ENCODE results near the gene TNFRSF6B. TPM values are rescaled to one million over a fixed set of nuclear protein-coding genes. Genes with fewer than 3 reads are reported as not detected.

Gene TNFRSF6B
- total RNA-seq, 2 experiments from 2014 or later: 1.0 to 6.6 TPM

GRCh38 chr20:63747622-63748069, 51.2 kb downstream of the TNFRSF6B start:
- Histone ChIP-seq H2AFZ (ENCODE audit: low read length) (peak overlapping the region; percentile 40; the same call in 1 of the 2 replicates), H3K9me3 (ENCODE audit: low read length) (no peaks in the 10 kb centered on the region), H3K36me3 (ENCODE audit: insufficient read depth, low read length) (peaks cover 14% of the 10 kb centered on the region), H4K20me1 (ENCODE audit: insufficient read depth, low read length) (no peaks in the 10 kb centered on the region), H3K79me2 (ENCODE audit: insufficient read depth, low read depth, low read length) (no peaks in the 10 kb centered on the region), H3K4me3 (ENCODE audit: low read depth, low read length, poor library complexity, severe bottlenecking) (no peak overlapping the region), H3K4me2 (ENCODE audit: low read length) (peak overlapping the region; percentile 49), H3K4me1 (ENCODE audit: insufficient read depth, low read length, poor library complexity, severe bottlenecking) (peaks cover 28% of the 10 kb centered on the region), H3K27ac (ENCODE audit: low read depth, low read length, poor library complexity, severe bottlenecking) (peak overlapping the region; percentile 60), H3K9me2 (ENCODE audit: insufficient read depth, low read length) (no peaks in the 10 kb centered on the region)
- ChIA-PET POLR2A (interaction anchor here (1.0 kb wide), 1 partner anchor 11 kb away, joined by 4 read pairs; the partner anchor contains the start of gene LIME1), CTCF (ENCODE audit: unreplicated experiment) (no interaction called here)
- no peak for TF ChIP-seq EZH2phosphoT487 (IDR thresholded peaks at IDR 0.05; ENCODE audit: borderline replicate concordance, low read depth, low read length)
- TF ChIP-seq, protein P1, sequence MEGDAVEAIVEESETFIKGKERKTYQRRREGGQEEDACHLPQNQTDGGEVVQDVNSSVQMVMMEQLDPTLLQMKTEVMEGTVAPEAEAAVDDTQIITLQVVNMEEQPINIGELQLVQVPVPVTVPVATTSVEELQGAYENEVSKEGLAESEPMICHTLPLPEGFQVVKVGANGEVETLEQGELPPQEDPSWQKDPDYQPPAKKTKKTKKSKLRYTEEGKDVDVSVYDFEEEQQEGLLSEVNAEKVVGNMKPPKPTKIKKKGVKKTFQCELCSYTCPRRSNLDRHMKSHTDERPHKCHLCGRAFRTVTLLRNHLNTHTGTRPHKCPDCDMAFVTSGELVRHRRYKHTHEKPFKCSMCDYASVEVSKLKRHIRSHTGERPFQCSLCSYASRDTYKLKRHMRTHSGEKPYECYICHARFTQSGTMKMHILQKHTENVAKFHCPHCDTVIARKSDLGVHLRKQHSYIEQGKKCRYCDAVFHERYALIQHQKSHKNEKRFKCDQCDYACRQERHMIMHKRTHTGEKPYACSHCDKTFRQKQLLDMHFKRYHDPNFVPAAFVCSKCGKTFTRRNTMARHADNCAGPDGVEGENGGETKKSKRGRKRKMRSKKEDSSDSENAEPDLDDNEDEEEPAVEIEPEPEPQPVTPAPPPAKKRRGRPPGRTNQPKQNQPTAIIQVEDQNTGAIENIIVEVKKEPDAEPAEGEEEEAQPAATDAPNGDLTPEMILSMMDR (conservative IDR thresholded peaks at IDR 0.05; ENCODE audit: low read length): no peak
- intact Hi-C loops (cut with micrococcal nuclease; ENCODE audit: unreplicated experiment): loop anchor here (2.0 kb wide), 1 partner anchor 41 kb away; the partner anchor contains the start of gene ARFRP1
- no TSS peak for BruUV-seq (replicated peaks)
- DNase-seq (ENCODE audit: low spot score): peak; percentile 87

Small RNA genes lying within 50 kb of the gene (small RNA-seq; reads per million reads assigned to genes)
- gene LIME1 (not detected), gene TNFRSF6B (not detected)

Other genes starting within 250 kb of the TNFRSF6B start
- not detected in 2 replicates for gene KCNQ2, start 224.0 kb upstream of the TNFRSF6B start, total RNA-seq (2014; rRNA removed; shearing (Covaris generic))
- not detected in 2 replicates for gene KCNQ2, start 224.0 kb upstream of the TNFRSF6B start, total RNA-seq (2022)
- gene EEF1A2, start 197.6 kb upstream of the TNFRSF6B start, total RNA-seq (2014; rRNA removed; shearing (Covaris generic)): 0.22 and 0.36 TPM in 2 replicates
- 0.92 TPM in 1 of 2 replicates, not detected in the other for gene EEF1A2, start 197.6 kb upstream of the TNFRSF6B start, total RNA-seq (2022)
- gene PPDPF, start 175.9 kb upstream of the TNFRSF6B start, total RNA-seq (2014; rRNA removed; shearing (Covaris generic)): 16.5 and 34.9 TPM in 2 replicates
- 117 and 126 TPM in 2 replicates for gene PPDPF, start 175.9 kb upstream of the TNFRSF6B start, total RNA-seq (2022)
- gene PTK6, start 159.3 kb upstream of the TNFRSF6B start, total RNA-seq (2014; rRNA removed; shearing (Covaris generic)): 0.05 and 0.13 TPM in 2 replicates
- 1.8 and 2.0 TPM in 2 replicates for gene PTK6, start 159.3 kb upstream of the TNFRSF6B start, total RNA-seq (2022)
- not detected in 2 replicates for gene SRMS, start 148.9 kb upstream of the TNFRSF6B start, total RNA-seq (2014; rRNA removed; shearing (Covaris generic))
- 0.42 TPM in 1 of 2 replicates, not detected in the other for gene SRMS, start 148.9 kb upstream of the TNFRSF6B start, total RNA-seq (2022)
- gene FNDC11, start 142.5 kb upstream of the TNFRSF6B start, total RNA-seq (2014; rRNA removed; shearing (Covaris generic)): 0.15 and 0.41 TPM in 2 replicates
- gene FNDC11, start 142.5 kb upstream of the TNFRSF6B start, total RNA-seq (2022): 2.1 and 3.0 TPM in 2 replicates
- 3.6 and 6.5 TPM in 2 replicates for gene HELZ2, start 122.4 kb upstream of the TNFRSF6B start, total RNA-seq (2014; rRNA removed; shearing (Covaris generic))
- gene HELZ2, start 122.4 kb upstream of the TNFRSF6B start, total RNA-seq (2022): 8.3 and 8.6 TPM in 2 replicates
- 14.3 and 15.6 TPM in 2 replicates for gene GMEB2, start 69.6 kb upstream of the TNFRSF6B start, total RNA-seq (2014; rRNA removed; shearing (Covaris generic))
- 15.0 and 15.6 TPM in 2 replicates for gene GMEB2, start 69.6 kb upstream of the TNFRSF6B start, total RNA-seq (2022)
- gene STMN3, start 43.2 kb upstream of the TNFRSF6B start, total RNA-seq (2014; rRNA removed; shearing (Covaris generic)): 4.0 and 6.7 TPM in 2 replicates
- 6.7 and 7.5 TPM in 2 replicates for gene STMN3, start 43.2 kb upstream of the TNFRSF6B start, total RNA-seq (2022)
- gene RTEL1, start 38.3 kb upstream of the TNFRSF6B start, total RNA-seq (2014; rRNA removed; shearing (Covaris generic)): 20.0 and 22.5 TPM in 2 replicates
- 47.2 and 55.0 TPM in 2 replicates for gene RTEL1, start 38.3 kb upstream of the TNFRSF6B start, total RNA-seq (2022)
- gene ARFRP1, start 11.3 kb downstream of the TNFRSF6B start, total RNA-seq (2014; rRNA removed; shearing (Covaris generic)): 47.9 and 53.3 TPM in 2 replicates
- 82.1 and 85.6 TPM in 2 replicates for gene ARFRP1, start 11.3 kb downstream of the TNFRSF6B start, total RNA-seq (2022)
- gene ZGPAT, start 11.4 kb downstream of the TNFRSF6B start, total RNA-seq (2014; rRNA removed; shearing (Covaris generic)): 43.1 and 43.9 TPM in 2 replicates
- 50.8 and 55.4 TPM in 2 replicates for gene ZGPAT, start 11.4 kb downstream of the TNFRSF6B start, total RNA-seq (2022)
- gene LIME1, start 40.0 kb downstream of the TNFRSF6B start, total RNA-seq (2014; rRNA removed; shearing (Covaris generic)): 66.3 and 76.4 TPM in 2 replicates
- 67.9 and 75.6 TPM in 2 replicates for gene LIME1, start 40.0 kb downstream of the TNFRSF6B start, total RNA-seq (2022)
- 69.8 and 77.9 TPM in 2 replicates for gene SLC2A4RG, start 43.1 kb downstream of the TNFRSF6B start, total RNA-seq (2014; rRNA removed; shearing (Covaris generic))
- 110 and 113 TPM in 2 replicates for gene SLC2A4RG, start 43.1 kb downstream of the TNFRSF6B start, total RNA-seq (2022)
- 0.57 and 1.3 TPM in 2 replicates for gene ZBTB46, start 134.6 kb downstream of the TNFRSF6B start, total RNA-seq (2014; rRNA removed; shearing (Covaris generic))
- gene ZBTB46, start 134.6 kb downstream of the TNFRSF6B start, total RNA-seq (2022): 0.67 and 1.1 TPM in 2 replicates
- not detected in 2 replicates for gene ABHD16B, start 164.8 kb downstream of the TNFRSF6B start, total RNA-seq (2014; rRNA removed; shearing (Covaris generic))
- 0.29 TPM in 1 of 2 replicates, not detected in the other for gene ABHD16B, start 164.8 kb downstream of the TNFRSF6B start, total RNA-seq (2022)
- 27.2 and 28.6 TPM in 2 replicates for gene TPD52L2, start 168.6 kb downstream of the TNFRSF6B start, total RNA-seq (2014; rRNA removed; shearing (Covaris generic))
- gene TPD52L2, start 168.6 kb downstream of the TNFRSF6B start, total RNA-seq (2022): 47.0 and 51.0 TPM in 2 replicates
- gene DNAJC5, start 198.5 kb downstream of the TNFRSF6B start, total RNA-seq (2014; rRNA removed; shearing (Covaris generic)): 23.5 and 27.7 TPM in 2 replicates
- 24.1 and 27.5 TPM in 2 replicates for gene DNAJC5, start 198.5 kb downstream of the TNFRSF6B start, total RNA-seq (2022)

Data from OCI-LY7 (cell line).